SKM-1 (cell line): ENCODE data around the gene TFDP1.
A peak's percentile ranks its signal among the peaks of the same experiment; 100 is the strongest.
"Not testable (repeated sequence)": the region's sequence is repeated elsewhere in the genome, so short reads cannot be mapped to it uniquely, and the experiment has no call there.

Source experiments
- DNase-seq: peaks from one replicate; lab custom pipeline; 2025; ENCODE audit not compliant: unreplicated experiment; lab: John Stamatoyannopoulos, UW

The TFDP1 gene

DNA sequence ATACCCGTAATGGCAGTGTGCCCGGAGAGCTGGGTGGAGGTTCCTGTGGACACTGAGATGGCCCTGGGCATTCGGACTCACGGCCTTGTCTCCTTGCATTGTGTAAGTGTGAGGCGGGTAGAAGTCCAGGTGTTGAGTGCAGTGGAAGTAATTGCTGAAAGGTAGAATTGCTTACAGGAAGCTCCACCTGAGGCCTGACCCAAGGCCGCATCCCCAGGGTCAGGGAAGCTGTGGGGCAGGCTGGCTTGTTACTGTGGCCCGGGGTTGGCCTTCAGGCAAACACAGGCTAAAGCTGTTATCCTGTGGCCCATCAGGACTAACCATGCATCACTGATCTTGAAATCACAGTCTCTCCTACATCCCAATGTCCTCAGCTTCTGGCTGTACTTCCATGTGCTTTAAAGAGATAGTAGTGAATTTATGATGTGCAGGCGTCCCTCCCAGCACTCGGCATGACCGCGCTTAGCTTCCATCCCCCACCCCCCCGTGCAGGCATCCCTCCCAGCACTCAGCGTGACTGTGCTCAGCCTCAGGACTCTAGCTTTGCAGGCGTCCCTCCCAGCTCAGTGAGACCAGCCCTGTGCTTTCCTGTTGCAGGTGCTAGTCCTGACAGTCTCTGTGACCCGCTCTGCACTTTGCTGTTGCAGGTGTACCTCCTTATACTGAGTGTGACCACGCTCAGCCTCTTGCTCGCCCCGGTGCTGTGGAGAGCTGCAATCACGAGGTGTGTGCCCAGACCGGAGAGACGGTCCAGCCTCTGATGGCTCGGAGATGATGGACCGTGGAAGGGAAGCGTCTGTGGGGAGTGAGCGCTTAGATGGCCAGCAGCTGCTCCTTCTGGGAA lies 35.6 kb upstream of the TFDP1 start:
- no peak for DNase-seq

DNA sequence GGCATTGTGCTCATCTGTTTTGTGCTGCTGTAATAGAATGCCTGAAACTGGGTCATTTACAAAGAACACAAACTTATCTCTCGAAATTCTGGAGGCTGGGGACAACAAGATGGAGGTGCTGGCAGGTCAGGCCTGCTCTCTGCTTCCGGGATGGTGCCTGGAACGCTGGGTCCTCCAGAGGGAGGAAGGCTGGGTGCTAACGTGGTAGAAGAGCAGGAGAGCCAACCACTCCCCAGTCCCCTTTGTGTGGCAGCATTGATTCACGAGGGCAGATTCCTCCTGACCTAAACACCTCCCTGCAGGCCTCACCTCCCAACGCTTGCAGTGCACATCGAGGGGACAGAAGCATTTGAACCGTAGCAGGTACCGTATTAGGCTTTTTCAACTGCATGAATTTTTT lies 34.1 kb upstream of the TFDP1 start:
- no peak for DNase-seq

DNA sequence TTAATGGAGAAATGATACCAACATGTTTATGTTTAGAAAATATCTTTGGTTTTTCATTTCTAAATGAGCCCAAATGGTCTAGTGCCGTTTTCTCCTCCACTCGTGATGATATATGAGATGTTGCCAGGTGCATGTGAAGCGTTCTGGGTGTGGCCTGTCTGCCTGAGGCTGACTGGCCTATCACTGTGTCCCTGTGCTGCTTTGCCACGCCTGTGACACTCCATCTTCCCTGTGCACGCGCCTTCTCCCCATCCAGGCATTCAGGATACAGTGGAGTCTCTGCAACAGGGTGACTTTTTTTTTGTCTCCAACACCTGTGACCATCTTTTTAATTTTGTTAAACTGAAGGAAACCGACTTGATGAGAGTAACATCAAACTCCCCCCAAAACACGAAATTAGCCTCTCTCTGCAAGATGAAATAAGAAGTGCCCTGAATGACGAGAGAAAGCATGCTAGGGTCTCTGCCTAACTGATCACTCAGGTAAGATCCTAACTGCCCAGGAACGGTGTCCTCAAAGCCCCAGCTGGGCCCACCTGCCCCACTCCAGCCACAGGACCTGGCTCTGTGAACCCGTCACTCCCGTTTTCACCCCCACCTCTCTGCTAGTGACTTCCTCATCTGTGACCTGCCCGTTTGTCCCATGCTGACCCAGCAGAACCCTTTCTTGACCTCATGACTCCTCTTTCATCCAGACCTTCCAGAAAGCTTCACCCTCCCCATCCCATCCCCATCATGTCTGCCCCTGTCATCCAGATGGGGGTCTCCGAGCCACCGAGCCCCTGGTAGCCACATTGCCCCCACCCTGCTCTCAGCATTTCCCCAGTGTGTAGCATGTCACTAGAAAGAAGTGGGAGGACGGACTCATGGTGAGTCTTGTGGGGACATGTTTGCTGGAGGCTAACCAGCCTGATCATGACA lies 33.2 kb upstream of the TFDP1 start:
- no peak for DNase-seq

DNA sequence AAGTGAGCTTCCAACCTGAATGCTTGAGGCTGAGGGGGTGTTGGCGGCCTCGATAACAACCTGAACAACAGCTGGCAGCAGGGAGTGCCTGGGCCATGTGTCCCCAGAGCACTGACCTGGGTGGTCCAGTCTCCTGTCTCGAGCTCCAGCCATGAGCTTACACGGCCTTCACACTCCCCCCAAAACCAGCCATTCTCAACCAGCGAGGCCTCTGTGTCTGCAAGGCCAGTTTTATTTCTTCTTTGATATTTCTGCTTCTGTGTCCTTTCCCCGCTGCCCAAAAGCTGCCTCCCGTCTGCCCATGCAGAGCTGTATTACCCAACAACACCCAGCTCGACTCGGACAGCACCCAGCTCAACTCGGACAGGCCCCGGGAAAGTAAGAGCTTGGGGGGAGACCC lies 32.5 kb upstream of the TFDP1 start:
- DNase-seq, result no peak

DNA sequence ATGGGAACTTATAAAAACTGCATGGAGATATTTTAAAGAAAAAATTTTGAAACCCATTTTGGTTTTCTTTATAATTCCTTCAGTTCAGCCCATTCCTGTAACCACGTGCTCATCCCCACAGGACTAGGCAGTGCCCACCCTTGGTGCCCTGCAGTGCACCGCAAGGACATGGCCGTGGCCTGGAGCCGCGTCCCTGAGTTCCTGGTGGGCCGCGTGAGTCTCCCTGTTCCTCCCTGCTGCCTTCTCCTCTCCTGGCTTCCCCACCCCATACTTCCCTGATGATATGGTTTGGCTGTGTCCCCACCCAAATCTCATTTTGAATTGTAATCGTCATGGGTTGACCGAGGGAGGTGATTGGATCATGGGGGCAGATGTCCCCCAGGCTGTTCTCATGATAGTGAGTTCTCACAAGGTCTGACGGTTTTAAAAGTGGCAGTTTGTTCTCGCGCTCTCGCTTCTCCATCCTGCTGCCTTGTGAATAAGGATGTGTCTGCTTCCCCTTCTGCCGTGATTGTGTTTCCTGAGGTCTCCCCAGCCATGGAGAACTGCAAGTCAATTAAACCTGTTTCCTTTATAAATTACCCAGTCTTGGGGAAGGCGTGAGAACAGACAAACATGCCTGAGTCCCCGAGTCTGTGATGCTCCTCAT lies 31.6 kb upstream of the TFDP1 start:
- no peak for DNase-seq

DNA sequence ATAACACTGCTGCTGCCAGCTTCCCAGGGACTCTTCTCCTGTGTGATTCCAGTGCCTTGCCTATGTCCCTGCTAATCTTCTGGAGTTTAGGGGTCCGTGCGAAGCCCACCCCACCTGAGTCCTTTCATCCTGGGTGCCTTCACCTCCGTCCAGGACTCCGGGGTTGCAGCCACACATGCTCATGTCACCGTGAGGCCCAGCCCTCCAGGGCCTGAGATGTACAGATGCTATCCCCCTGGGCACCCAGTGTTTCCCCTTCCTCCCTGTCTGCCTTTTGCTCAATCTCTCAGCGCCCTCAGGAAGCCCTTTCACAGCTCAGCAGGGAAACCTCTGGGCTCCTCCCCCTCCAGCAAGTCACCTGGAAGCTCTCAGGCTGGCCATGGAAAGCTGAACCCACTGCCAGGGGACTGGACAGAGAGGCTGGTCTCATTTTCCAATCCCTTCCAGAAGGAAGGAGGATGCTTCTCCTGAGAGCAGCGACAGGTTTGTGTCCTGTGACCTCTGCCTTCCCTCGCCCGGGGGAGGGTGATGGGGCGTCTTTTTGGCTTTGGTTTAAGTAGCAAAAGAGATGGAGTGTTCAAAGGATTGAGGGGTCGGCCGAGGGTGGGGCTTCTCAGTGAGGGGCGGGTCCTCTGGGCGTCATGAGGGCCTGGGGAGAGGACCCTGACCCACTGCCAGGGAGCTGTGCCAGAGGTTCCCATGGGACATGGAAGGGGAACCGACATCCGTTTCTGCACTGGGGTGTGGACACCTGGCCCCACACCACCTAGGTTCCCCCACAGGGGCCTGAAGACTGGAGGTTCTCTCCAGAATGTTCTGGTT lies 30.8 kb upstream of the TFDP1 start:
- no peak for DNase-seq

DNA sequence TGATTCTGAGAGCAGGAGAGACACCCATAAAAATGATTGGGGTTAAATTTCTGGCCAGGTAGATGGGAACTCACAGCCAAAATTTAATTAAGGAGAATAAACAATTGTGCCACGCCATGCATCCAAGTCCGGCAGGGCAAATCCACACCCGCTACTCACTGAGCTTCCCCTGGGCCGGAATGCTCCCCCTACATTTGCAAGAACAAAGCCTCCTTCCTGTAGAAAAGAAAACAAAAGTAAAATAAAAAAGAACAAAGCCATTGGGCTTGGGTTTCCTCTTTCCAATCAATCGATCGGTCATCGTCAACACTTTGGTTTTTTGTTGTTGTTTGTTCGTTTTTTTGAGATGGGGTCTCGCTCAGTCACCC lies 30.2 kb upstream of the TFDP1 start:
- DNase-seq, result no peak

DNA sequence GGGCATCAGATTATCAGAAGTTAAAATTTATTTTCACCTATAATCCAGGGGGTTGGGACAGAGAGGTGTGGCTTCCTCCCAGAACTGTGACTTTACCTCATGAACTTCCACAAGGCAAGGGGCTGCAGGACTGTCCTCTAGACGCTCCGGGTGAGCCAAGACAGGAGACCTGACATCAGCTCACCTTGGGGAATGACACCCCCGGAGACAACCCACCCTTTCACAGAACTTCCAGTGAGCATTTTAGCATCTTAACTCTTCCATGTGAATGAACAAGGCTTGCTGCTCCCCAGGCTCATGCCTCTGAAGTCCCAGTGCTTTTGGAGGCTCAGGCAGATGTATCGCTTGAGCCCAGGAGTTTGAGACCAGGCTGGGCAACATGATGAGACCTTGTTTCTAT lies 29.4 kb upstream of the TFDP1 start:
- no peak for DNase-seq

DNA sequence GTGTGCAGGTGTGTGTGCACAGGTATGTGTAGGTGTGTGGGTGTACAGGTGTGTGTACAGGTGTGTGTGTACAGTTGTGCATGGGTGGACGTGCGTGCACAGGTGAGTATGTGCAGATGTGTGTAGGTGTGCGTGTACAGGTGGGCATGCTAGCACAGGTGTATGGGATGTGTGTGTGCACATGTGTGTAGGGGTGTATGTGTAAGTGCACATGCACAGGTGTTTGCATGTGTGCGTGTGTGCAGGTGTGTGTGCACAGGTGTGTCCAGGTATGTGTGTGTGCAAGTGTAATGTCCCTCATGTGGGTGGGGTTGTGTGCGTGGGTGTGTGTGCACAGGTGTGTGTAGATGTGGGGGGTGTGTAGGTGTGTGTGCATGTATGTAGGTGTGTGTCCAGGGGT lies 27.5 kb upstream of the TFDP1 start:
- no peak for DNase-seq

DNA sequence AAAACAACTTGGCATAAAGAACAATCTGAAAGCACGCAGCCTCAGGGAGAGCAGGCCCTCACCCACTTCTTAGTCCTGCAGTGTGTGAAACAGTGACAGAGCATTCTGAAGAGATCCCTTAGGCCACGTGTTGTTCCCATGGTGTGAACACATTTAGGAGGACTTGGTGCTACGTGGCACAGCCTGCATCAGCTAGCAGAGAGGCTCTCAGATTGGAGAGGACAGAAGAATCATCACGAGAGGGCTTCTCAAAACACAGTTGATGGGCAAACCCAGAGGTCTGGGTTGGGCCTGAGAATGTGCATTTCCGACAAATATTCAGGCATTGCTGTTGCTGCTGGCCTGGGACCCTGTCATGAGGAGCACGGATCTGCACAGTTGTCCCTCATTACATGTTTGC lies 26.1 kb upstream of the TFDP1 start:
- no peak for DNase-seq

DNA sequence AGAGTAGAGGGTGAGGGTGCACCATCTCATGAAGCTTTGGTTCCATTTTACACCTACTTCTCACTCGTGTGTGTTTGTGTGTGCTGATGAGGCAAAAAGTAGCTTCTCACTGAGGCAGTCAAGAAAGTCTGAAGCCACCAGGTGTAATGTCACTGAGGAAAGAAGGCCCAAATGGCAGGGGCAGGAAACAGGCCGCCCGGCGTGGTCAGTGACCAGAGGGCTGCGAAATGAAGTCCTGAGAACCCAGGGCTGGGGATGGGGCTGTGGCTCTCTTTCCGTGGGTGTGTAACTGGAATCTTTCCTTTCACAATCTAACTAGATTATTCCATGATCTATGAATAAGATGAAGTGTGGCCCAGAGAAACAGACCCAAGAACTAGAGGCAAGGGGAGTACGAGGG lies 25.5 kb upstream of the TFDP1 start:
- DNase-seq, result no peak

DNA sequence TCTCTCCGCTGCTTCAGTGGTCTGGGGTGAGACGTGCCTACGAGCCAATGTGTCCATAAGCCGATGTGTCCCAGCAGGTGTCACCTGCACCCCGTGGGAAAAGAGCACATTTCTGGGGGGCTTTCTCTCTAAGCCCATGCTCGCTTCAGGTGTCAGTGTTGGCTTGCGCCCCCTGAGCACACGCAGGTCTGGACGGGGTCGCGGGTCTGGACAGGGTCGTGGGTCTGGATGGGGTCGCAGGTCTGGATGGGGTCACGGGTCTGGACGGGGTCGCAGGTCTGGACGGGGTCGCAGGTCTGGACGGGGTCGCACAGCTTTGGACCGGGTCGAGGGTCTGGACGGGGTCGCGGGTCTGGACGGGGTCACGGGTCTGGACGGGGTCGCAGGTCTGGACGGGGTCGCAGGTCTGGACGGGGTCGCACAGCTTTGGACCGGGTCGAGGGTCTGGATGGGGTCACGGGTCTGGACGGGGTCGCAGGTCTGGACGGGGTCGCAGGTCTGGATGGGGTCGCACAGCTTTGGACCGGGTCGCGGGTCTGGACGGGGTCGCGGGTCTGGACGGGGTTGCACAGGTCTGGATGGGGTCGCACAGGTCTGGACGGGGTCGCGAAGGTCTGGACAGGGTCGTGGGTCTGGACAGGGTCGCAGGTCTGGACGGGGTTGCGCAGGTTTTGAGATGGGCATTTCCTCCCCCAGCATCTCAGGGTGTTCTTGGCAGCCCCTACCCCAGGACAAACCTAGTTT lies 24.5 kb upstream of the TFDP1 start:
- no peak for DNase-seq

DNA sequence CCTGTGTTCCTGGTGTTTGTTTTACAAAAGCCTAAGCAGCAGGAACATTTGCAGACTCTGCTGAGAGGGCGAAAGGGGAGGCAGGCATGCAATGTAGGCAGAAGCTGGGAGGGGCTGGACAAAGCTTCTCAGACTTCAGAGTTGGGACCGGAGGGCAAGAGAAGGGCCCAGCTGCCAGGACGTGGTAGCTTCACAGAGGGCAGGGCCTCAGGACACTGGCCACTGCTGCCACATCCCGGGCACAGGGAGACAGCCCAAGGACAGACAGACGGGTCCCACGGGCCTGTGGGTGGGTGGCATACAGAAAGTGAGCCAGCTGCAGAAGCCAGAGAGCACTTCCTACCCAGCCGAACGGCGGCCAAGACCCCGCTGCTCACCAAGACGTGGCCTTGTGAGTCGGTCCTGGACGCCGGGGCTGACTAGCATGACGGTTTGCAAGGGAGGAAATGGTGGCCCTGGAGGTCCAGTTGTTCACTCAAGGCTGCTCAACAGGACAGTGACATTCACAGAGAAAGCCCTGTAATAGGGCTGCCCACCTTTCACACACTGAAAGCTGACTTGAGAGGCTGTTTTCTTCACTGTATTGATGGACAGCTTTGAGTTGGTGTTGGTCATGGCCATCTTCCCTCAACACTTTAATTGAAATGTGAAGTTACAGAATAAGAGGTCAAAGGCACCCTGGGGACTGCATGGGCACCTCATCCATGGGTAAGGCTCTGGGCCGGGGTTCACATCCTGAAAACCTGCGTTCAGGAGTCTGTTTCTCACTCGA lies 23.7 kb upstream of the TFDP1 start:
- DNase-seq, result no peak

DNA sequence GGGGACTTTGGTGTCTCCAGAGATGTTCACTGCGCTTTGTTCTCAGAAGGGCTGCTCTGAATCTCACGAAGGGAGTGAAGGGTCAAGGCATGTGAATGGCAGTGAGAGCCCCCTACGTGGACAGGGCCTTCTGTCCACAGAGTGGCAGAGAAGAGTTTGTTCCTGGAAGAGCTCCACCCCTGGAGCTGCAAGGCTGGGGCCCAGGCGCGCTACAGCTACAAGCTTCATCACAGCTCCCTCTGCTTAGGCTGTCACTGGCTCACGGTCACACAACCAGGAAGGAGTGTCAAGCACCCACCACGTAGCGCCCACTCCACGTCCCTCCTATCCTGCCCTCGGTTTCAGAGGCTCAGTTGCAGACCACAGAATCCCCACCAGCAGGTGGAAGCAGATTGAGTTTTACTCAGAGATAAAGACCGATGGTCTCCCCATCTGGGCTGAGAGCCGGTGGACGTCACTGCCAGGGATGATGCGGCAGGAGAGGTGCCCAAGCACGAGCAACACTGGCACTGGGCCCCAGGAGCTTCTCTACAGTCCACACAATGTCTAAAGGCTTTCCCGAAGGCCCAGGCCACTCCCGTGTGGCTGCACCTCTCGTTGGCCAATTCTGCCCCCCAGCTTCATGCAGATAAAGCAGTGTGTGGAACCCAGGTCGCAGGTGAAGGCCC lies 23.0 kb upstream of the TFDP1 start:
- no peak for DNase-seq

DNA sequence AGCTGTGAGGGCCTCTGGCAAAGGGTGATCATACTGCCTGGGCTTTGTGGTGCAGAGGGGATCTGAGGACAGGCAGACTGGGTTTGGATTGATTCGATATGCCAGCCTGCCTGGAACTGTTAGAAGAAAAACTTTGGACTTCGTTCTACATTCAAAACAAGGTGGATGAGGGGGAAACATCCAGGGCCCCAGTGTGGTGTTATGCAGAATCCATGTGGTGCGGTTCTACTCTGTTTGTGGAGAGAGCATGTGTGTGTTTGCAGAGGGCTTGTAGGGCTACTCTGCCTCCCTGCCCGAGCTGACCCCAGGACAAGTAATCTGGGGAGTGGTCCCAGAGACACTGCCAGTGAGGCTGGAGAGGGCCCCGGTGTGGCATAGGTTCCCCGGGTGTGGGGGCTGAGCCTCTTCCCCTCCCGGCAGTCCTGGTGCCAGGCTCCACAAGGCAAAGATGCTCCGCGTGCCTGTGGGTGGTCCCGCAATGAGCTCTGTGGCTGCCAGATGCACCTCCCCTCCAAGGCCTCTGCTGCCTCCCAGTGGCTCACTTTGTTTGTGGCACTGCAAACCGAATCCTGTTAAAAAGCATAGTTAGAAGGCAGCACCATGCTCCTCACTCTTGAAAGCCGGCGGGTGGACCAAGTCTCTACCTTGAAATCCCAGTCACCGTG lies 22.3 kb upstream of the TFDP1 start:
- DNase-seq, result peak; percentile 8

DNA sequence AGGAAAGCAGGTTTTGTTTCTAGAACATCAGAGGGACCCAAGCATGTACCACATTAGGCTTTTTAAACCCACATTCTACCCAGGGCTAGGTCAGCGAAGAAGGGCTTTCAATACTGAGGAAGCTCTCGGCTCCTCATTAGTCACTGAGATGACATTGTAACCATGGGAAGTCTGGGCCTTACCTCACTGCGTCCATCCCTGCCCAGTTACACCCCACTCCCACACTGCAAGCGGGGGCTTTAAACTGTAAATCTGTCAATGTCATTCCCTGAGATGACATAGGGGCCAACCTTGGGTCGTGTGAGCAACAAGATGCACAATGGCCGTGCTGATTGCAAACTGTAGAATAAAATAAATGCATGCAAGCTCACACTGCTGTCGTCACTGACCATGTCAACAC lies 21.7 kb upstream of the TFDP1 start:
- DNase-seq, result no peak

DNA sequence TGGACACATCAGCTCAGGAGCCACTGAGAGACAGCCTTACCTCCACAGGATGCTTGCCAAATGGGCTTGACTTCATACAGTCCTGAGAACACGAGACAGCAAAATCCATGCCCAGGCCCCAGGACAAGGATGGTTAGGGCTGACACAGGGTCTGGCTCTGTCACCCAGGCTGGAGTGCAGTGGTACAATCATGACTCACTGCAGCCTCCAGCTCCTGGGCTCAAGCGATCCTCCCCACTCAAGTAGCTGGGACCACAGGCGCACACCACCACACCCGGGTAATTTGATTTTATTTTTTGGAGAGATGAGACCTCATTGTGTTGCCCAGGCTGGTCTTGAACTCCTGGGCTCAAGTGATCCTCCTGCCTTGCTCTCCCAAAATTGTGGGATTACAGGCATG lies 21.0 kb upstream of the TFDP1 start:
- not testable (repeated sequence) for DNase-seq

DNA sequence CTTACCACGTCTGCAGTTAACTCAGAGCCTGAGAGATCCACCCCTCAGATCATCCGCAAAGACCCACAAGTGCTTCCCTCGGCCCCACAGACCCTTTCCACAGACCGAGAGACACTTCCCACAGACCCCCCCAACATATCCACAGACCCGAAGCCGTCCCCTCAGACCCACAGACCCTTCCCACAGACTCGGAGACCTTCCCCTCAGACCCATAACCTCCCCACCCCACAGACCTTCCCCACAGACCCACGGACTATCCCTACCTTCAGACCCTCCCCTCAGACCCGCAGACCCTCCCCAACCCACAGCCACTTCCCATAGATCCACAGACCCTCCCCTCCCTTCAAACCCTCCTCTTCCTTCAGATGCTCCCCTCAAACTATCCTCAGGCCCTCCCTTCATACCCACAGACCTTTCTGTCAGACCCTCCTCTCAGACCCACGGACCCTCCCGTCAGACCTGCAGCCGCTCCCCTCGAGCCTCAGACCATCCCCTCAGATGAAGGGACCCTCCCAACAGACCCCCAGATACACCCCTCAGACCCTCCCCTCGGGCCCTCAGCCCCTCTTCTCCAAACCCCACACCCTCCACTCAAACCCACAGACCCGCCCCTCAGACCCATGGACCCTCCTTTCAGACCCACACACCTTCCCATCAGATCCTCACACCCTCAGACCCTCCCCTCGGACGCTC lies 20.1 kb upstream of the TFDP1 start:
- no peak for DNase-seq
